Large intestine (tissue), 3 donors: ENCODE data around the gene ANKRD18B. TPM values are rescaled to one million over a fixed set of nuclear protein-coding genes. Genes with fewer than 3 reads are reported as not detected.
A peak's percentile ranks its signal among the peaks of the same experiment; 100 is the strongest.
"Not testable (repeated sequence)": the region's sequence is repeated elsewhere in the genome, so short reads cannot be mapped to it uniquely, and the experiment has no call there.

Source experiments
- DNase-seq, 2 donors: peaks; one replicate each; pipeline versions ENCODE4 v3.0.0 to v3.0.0-alpha.2; 2013
- H3K27ac ChIP-seq: one replicate; pipeline ENCODE4 v1.5.1; 2013; ENCODE audit warnings: low read length
- H3K27me3 ChIP-seq: 2 replicates; pipeline ENCODE4 v1.6.1; 2013; ENCODE audit warnings: low read length; ENCODE audit not compliant: control insufficient read depth, insufficient read depth
- H3K36me3 ChIP-seq: 2 replicates; pipeline ENCODE4 v1.6.1; 2013; ENCODE audit warnings: low read length; ENCODE audit not compliant: control insufficient read depth, insufficient read depth
- H3K4me1 ChIP-seq: one replicate; pipeline ENCODE4 v1.6.1; 2013; ENCODE audit warnings: low read length; ENCODE audit not compliant: control insufficient read depth, insufficient read depth
- H3K4me3 ChIP-seq: one replicate; pipeline ENCODE4 v1.5.1; 2013; ENCODE audit warnings: low read length
- H3K9me3 ChIP-seq: one replicate; pipeline ENCODE4 v1.6.1; 2013; ENCODE audit warnings: mild to moderate bottlenecking, low read depth, low read length, moderate library complexity; ENCODE audit not compliant: control insufficient read depth
- WGBS: methylation state at CpG from one replicate; pipeline ENCODE4 v1.1.5; 2013; ENCODE audit warnings: low lambda C conversion rate; ENCODE audit not compliant: insufficient coverage; 5-methylcytosine and 5-hydroxymethylcytosine counted together
- polyA plus RNA-seq: library from polyadenylated mRNA; unstranded; fragments of 120-200 nt; gene quantifications from one replicate; pipeline ENCODE4 v1.2.1, GENCODE V29; 2013

The ANKRD18B gene
- polyA plus RNA-seq, 1 donor: 0.22 TPM

DNA sequence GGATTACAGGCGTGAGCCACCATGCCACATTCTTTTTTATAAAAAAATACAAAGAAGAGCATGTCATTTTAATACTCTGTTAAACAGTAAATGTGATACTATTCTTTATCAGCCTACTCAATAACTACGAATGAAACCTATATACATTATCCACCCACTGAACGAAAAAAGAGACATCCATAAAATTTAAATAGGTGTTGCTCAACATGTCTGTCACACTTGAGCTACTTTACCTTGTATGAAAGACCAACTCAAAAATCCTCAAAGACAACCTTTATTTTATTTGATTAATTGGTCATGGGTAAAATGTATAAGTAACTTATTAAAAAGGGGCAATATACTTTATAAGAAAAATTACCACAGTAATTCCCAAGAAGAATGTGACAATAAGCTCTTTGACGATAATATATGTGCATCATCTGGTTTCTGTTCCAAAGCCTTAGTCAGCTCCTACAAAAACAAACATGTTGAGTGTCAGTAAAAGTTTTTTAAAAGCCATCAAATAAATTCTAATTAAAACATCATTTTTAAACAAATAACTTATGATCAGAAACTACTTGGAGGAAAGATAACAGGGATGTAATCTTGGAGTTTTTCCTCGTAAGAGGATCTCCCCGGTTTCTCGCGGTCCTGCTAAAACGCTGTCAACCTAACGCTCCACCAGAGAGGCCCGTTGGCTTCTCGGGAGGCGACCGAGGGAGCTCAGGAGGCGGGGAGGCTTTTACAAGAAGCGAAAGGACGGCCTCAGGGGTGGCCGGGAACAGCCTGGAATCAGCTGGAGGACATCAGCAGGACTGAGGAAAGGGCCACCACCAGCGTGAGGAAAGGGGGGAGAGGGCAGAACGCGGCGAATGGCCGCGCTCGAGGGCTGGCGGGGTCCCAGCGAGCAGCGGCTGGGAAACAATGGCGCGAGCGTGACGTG lies 13.5 kb upstream of the ANKRD18B start:
- H3K27ac ChIP-seq: peak overlapping the region; percentile 59
- no peaks in the 10 kb centered on the region for H3K36me3 ChIP-seq
- DNase-seq: peak; percentile 29 to 80
- no peaks in the 10 kb centered on the region for H3K9me3 ChIP-seq
- no peaks in the 10 kb centered on the region for H3K4me1 ChIP-seq
- H3K27me3 ChIP-seq: no peaks in the 10 kb centered on the region
- WGBS: no CpG with 5 or more reads among the region's 32 CpGs
- H3K4me3 ChIP-seq: peak overlapping the region; percentile 75

DNA sequence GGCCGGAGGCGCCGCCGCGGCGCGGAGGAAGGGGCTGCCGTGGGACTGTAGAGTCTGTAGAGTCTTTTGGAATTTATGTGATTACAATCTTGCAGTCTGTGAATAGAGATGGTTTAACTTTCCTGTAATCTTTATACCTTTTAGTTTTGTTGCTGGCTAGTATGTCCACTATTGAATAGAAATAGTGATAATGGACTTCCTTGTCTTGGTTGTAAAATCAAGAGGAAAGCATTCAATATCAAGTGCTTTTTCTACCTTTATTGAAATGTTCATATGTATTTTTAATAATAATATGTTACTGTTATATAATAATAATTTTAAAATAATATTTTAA lies 12.9 kb upstream of the ANKRD18B start:
- not testable (repeated sequence) for H3K27me3 ChIP-seq, DNase-seq, H3K36me3 ChIP-seq, H3K4me1 ChIP-seq, H3K9me3 ChIP-seq
- no CpG with 5 or more reads among the region's 8 CpGs for WGBS
- H3K27ac ChIP-seq: peak overlapping the region; percentile 59
- peak overlapping the region; percentile 75 for H3K4me3 ChIP-seq

DNA sequence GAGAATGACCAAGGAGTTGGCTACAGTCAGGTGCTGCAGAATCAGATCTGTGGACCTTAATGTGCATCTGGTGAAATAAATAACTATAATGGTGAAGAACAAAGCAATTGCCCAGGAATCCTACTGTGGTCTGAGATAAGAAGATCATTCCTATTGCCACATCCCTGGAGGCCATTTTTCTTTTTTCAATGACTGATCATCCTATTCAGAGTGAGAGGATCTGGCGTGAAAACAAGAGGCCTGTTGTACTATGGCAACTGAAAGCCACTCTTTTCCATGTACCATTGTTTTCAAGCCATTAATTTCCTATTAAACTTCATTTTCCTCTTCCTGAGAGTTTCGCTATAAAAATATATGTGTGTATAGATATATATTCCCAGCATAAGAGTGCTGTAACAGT lies 11.5 kb upstream of the ANKRD18B start:
- not testable (repeated sequence) for H3K27me3 ChIP-seq, H3K4me1 ChIP-seq, H3K36me3 ChIP-seq, H3K27ac ChIP-seq, H3K4me3 ChIP-seq, H3K9me3 ChIP-seq, DNase-seq
- whole genome bisulfite sequencing: 100% methylated on average over 2 of the region's 2 CpGs

DNA sequence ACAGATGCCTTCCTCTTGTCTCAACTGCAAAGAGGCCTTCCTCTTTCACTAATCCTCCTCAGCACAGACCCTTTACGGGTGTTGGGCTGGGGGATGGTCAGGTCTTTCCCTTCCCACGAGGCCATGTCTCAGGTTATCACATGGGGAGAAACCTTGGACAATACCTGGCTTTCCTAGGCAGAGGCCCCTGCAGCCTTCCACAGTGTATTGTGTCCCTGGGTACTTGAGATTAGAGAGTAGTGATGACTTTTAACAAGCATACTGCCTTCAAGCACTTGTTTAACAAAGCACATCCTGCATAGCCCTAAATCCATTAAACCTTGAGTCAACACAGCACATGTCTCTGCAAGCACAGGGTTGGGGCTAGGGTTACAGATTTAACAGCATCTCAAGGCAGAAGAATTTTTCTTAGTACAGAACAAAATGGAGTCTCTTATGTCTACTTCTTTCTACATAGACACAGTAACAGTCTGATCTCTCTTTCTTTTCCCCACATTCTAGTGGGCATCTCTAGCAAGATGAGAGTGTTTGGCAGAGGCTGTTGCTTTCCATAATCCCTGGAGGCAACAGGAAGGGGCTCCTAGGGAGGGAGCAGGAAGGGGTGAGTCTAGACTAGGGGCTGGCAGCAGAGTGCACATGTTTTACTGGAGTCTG lies 8.6 kb upstream of the ANKRD18B start:
- not testable (repeated sequence) for H3K36me3 ChIP-seq, H3K27me3 ChIP-seq, H3K9me3 ChIP-seq, H3K27ac ChIP-seq, H3K4me1 ChIP-seq, H3K4me3 ChIP-seq, DNase-seq
- no CpG with 5 or more reads among the region's 2 CpGs for WGBS

DNA sequence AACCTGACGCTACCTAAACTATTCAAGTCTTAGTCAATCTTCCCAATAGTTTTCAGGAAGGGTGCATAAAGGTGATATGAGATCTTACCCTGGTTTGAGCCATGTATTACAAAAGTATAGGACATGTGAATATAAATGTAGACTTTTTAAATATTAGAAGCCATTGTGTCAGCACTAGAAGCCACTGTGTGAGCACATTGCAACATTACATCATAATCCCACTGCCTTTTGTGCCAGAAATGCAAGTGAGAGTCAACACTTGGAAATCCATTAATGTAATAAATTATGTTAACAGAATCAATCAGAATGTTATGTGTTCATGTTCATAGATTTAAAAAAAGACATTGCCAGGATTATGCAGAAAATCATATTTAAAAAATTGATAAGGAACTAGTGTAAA lies 7.7 kb upstream of the ANKRD18B start:
- not testable (repeated sequence) for H3K9me3 ChIP-seq, H3K4me3 ChIP-seq, DNase-seq, H3K27ac ChIP-seq, H3K4me1 ChIP-seq, H3K27me3 ChIP-seq, H3K36me3 ChIP-seq
- WGBS: no CpG with 5 or more reads among the region's 1 CpG

DNA sequence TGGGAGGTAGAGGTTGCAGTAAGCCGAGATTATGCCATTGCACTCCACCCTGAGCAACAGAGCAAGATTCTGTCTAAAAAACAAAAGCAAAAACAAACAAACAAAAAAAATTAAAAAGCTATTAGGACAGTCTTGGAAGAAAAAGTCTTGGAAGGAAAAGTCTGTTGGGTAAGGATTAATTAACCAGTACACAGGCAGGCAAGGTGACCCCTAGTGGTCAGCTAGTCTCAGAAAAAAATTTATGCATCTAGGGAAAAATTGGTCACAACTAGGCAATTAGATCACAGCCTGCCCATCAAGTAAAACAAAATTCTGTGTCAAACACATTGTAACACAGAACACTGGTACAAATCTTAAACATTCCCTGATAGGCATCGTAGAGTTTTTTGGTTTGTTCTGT lies 6.7 kb upstream of the ANKRD18B start:
- H3K4me1 ChIP-seq: no peaks in the 10 kb centered on the region
- no peaks in the 10 kb centered on the region for H3K9me3 ChIP-seq
- peaks cover 8% of the 10 kb centered on the region for H3K27me3 ChIP-seq
- DNase-seq: peak in 1 of 2 donors; percentile 7
- 71% methylated on average over 1 of the region's 2 CpGs for WGBS
- no peak overlapping the region for H3K4me3 ChIP-seq
- H3K36me3 ChIP-seq: no peaks in the 10 kb centered on the region
- H3K27ac ChIP-seq: no peak overlapping the region

DNA sequence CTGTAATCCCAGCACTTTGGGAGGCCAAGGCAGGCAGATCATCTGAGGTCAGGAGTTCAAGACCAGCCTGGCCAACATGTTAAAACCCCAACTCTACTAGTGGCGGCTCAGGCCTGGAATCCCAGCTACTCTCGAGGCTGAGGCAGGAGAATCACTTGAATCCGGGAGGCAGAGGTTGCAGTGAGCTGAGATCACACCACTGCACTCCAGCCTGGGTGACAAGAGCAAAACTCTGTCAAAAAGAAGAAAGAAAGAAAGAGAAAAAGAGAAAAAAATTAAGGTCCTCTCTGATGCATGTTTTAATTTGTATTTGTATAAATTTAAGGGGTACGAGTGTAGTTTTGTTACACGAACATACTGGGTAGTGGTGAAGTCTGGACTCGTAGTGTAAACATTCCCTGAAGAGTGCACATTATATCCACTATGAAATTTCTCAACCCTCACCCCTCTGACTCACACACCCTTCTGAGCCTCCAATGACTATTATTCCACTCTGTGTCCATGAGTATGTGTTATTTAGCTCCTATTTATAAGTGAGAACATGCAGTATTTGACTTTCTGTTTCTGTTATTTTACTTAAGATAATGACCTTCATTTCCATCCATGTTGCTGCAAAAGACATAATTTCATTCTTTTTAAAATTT lies 6.0 kb upstream of the ANKRD18B start:
- not testable (repeated sequence) for H3K4me3 ChIP-seq, H3K4me1 ChIP-seq, H3K36me3 ChIP-seq, DNase-seq, H3K9me3 ChIP-seq, H3K27ac ChIP-seq, H3K27me3 ChIP-seq
- no CpG with 5 or more reads among the region's 6 CpGs for WGBS

DNA sequence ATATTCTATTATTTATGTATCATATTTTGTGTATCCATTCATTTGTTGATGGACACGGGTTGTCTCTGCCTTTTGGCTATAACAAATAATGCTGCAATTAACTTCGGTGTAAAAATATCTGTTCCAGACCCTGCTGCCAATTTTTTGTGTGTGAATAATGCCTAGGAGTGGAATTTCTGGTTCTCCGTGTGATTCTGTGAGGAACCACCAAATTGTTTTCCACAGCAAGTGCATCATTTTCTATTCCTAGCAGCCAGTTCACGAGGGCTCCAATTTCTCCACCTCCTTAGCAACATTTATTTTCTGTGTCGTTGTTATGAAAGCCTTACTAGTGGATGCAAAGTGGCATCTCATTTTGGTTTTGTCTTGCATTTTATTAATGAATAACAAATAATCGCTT lies 2.2 kb upstream of the ANKRD18B start:
- not testable (repeated sequence) for H3K4me1 ChIP-seq, H3K27ac ChIP-seq, H3K4me3 ChIP-seq, DNase-seq, H3K36me3 ChIP-seq, H3K9me3 ChIP-seq
- peaks cover 30% of the 10 kb centered on the region for H3K27me3 ChIP-seq
- WGBS: 100% methylated on average over 1 of the region's 6 CpGs

DNA sequence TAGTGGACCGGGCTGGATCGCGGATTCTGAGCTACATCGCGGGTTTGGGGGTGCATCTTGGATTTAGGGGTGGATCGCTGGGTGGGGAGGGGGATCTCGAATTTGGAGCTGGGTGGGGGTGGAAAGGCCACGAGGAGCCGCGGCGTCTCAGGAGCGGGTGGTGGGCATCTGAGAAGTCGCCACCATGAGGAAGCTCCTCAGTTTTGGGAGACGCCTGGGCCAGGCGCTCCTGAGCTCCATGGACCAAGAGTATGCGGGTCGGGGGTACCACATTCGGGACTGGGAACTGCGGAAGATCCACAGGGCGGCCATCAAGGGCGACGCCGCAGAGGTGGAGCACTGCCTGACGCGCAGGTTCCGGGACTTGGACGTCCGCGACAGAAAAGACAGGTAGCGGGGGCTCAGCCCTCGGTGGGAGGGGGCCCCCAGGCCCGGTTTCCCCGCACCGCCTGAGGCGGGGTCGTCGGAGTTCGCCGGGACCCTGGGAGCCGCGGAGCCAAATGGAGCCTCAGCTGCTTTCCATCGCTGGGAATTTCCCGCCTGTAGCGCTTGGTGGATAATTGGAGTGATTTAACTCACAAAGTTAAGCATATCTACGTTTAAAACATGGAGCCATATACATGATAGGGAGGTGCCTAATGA lies 376 bp downstream of the ANKRD18B start:
- Histone ChIP-seq H3K27ac (no peak overlapping the region), H3K4me3 (peak overlapping the region; percentile 7), H3K4me1 (no peaks in the 10 kb centered on the region), H3K36me3 (no peaks in the 10 kb centered on the region), H3K27me3 (peaks cover 41% of the 10 kb centered on the region), H3K9me3 (peaks cover 4% of the 10 kb centered on the region)
- WGBS: no CpG with 5 or more reads among the region's 45 CpGs
- peak in 1 of 2 donors; percentile 9 for DNase-seq

DNA sequence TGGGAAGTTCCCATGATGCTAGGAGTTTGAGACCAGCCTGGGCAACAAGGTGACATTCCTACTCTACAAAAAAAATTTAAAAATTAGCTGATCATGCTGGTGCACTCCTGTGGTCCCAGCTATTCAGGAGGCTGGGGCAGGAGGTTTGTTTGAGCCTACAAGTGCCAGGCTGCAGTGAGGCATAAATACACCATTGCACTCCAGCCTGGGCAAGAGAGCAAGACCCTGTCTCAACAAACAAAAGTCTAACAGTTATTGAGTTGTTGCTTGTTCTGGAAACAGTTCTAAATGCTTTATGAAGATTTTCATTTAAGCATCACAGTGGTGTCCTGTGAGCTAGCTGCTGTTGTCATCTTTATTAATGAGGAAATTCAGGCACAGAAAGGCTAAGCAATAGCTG lies 4.0 kb downstream of the ANKRD18B start:
- DNase-seq, H3K9me3 ChIP-seq, H3K4me3 ChIP-seq, H3K27ac ChIP-seq, H3K36me3 ChIP-seq, H3K4me1 ChIP-seq: not testable (repeated sequence)
- peaks cover 34% of the 10 kb centered on the region for H3K27me3 ChIP-seq
